Spleen (tissue), 7 donors: ENCODE results near the gene ACY1.

Experiments used
- POLR2AphosphoS5 ChIP-seq, 3 donors: sonication (generic); formaldehyde crosslinking; IDR thresholded peaks; one replicate each; pipeline ENCODE4 v1.5.1; 2017; ENCODE audit warnings: antibody characterized with exemption in 3 of 3
- TF ChIP-seq, protein P1 (sequence below), 11 experiments: fragments of 200-600 bp in 7 of 11; fragments of 450-650 bp in 4 of 11; sonication (generic) in 4 of 11; IDR thresholded peaks in 8 of 11; conservative IDR thresholded peaks in 3 of 11; 1 replicate in 7 of 11; 2 replicates in 4 of 11; pipeline versions ENCODE4 v1.4.0 to v1.8.0; 2016 to 2021; ENCODE audit warnings: antibody characterized with exemption in 11 of 11, inconsistent platforms in 4 of 11, mild to moderate bottlenecking in 1 of 11
- donor health status: DM: no; HTN: no; CAD: no; lungs with moderate emphysema.
- donor health status: DM: no; HTN: no; CAD: no.
- donor health status: DM: no; HTN: no; CAD: no.

GRCh38 chr3:51986010-51986947 is 2.9 kb downstream of the ACY1 start:
- TF ChIP-seq, protein P1, sequence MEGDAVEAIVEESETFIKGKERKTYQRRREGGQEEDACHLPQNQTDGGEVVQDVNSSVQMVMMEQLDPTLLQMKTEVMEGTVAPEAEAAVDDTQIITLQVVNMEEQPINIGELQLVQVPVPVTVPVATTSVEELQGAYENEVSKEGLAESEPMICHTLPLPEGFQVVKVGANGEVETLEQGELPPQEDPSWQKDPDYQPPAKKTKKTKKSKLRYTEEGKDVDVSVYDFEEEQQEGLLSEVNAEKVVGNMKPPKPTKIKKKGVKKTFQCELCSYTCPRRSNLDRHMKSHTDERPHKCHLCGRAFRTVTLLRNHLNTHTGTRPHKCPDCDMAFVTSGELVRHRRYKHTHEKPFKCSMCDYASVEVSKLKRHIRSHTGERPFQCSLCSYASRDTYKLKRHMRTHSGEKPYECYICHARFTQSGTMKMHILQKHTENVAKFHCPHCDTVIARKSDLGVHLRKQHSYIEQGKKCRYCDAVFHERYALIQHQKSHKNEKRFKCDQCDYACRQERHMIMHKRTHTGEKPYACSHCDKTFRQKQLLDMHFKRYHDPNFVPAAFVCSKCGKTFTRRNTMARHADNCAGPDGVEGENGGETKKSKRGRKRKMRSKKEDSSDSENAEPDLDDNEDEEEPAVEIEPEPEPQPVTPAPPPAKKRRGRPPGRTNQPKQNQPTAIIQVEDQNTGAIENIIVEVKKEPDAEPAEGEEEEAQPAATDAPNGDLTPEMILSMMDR (IDR thresholded peaks at IDR 0.05 in 8 of 11, conservative IDR thresholded peaks at IDR 0.05 in 3 of 11) = no peak
- TF ChIP-seq POLR2AphosphoS5 (IDR thresholded peaks at IDR 0.05) = peak in 1 of 3 donors; percentile 11
